GM12878 (cell line): Measurements from ENCODE around the gene EMP2. TPM values are rescaled to one million over a fixed set of nuclear protein-coding genes. Genes with fewer than 3 reads are reported as not detected.

Source experiments
- ATAC-seq: fragments of 200-7000 bp; cut with Tn5 transposase; 3 replicates; pipeline ENCODE4 v1.9.1; 2020; ENCODE audit warnings: mild to moderate bottlenecking, moderate library complexity
- BruUV-seq: library from RNA; stranded (reverse); fragments of 400-500 nt; replicated peaks from 2 replicates; lab custom pipeline; 2021; lab: Mats Ljungman, UMichigan
- CTCF ChIA-PET: fragments of 300-600 bp; sonication (Branson Sonifier 250); formaldehyde crosslinking; extraction: SDS; loops from one replicate; lab custom pipeline; 2021; ENCODE audit warnings: inconsistent platforms; lab: Yijun Ruan, JAX
- POLR2A ChIA-PET: fragments of 350-600 bp; formaldehyde crosslinking; extraction: SDS; loops from one replicate; lab custom pipeline; 2021; ENCODE audit warnings: inconsistent platforms; lab: Charles Lee
- RAD21 ChIA-PET: fragments of 300-600 bp; sonication (Branson Sonifier 250); formaldehyde crosslinking; loops from one replicate; lab custom pipeline; 2023; ENCODE audit warnings: antibody characterized with exemption; ENCODE audit not compliant: unreplicated experiment; lab: Charles Lee
- SMC1A ChIA-PET: fragments of 300-600 bp; sonication (Branson Sonifier 250); formaldehyde crosslinking; loops from one replicate; lab custom pipeline; 2023; ENCODE audit not compliant: unreplicated experiment, uncharacterized antibody; lab: Charles Lee
- DNase-seq: peaks from one replicate; pipeline ENCODE4 v3.0.0-alpha.2; 2011; ENCODE audit warnings: low read depth, low spot score
- FAIRE-seq: peaks from 3 replicates; lab custom pipeline; 2011; peaks lifted over from hg19 to GRCh38; lab: Jason Lieb, UNC
- H2AFZ ChIP-seq: 2 replicates; pipeline ENCODE4 v1.6.0; 2011; ENCODE audit warnings: low read depth, low read length, control low read depth; ENCODE audit not compliant: control insufficient read depth
- H3K27ac ChIP-seq: 2 replicates; pipeline ENCODE4 v1.5.1; 2011; ENCODE audit warnings: control low read depth; ENCODE audit not compliant: control insufficient read depth, insufficient read depth
- H3K27me3 ChIP-seq, 2 experiments: replicated peaks in 1 of 2; 2 replicates each; pipeline versions ENCODE4 v1.6.0 to v1.6.1; 2011; ENCODE audit warnings: low read length in 1 of 2; ENCODE audit not compliant: control insufficient read depth in 2 of 2, insufficient read depth in 2 of 2
- H3K36me3 ChIP-seq, 2 experiments: 2 replicates each; pipeline ENCODE4 v1.5.1; 2011; ENCODE audit warnings: low read length in 1 of 2; ENCODE audit not compliant: control insufficient read depth in 2 of 2, insufficient read depth in 2 of 2
- H3K4me1 ChIP-seq: 2 replicates; pipeline ENCODE4 v1.6.1; 2011; ENCODE audit warnings: mild to moderate bottlenecking, low read length, moderate library complexity, mixed read lengths; ENCODE audit not compliant: control insufficient read depth, insufficient read depth
- H3K4me2 ChIP-seq: 2 replicates; pipeline ENCODE4 v1.6.0; 2011; ENCODE audit warnings: control low read depth; ENCODE audit not compliant: control insufficient read depth, insufficient read depth
- H3K4me3 ChIP-seq: fragments of 200-600 bp; sonication (generic); 2 replicates; pipeline ENCODE4 v1.5.1; 2016
- H3K79me2 ChIP-seq: 2 replicates; pipeline ENCODE4 v1.6.0; 2011; ENCODE audit warnings: low read length; ENCODE audit not compliant: control insufficient read depth, insufficient read depth
- H3K9ac ChIP-seq: 2 replicates; pipeline ENCODE4 v1.8.0; 2011; ENCODE audit warnings: low read length, control low read depth, mixed read lengths; ENCODE audit not compliant: control insufficient read depth, insufficient read depth
- H3K9me3 ChIP-seq: replicated peaks from 3 replicates; pipeline ENCODE4 v1.5.1; 2011; ENCODE audit warnings: mild to moderate bottlenecking, low read length; ENCODE audit not compliant: control insufficient read depth, insufficient read depth
- H4K20me1 ChIP-seq: 2 replicates; pipeline ENCODE4 v1.6.0; 2011; ENCODE audit not compliant: control insufficient read depth, insufficient read depth
- ESRRA ChIP-seq: IDR thresholded peaks from 2 replicates; pipeline ENCODE4 v1.6.1; 2012; ENCODE audit warnings: mild to moderate bottlenecking, low read length, improper control_type of control experiment
- MYC ChIP-seq: IDR thresholded peaks from 2 replicates; pipeline ENCODE4 v1.6.1; 2011; ENCODE audit warnings: mild to moderate bottlenecking, low read length, moderate library complexity, inconsistent platforms; ENCODE audit not compliant: insufficient read depth, insufficient replicate concordance, insufficient read length, severe bottlenecking
- PAX8 ChIP-seq: fragments of 450-650 bp; IDR thresholded peaks from 2 replicates; pipeline ENCODE4 v1.6.1; 2017; ENCODE audit warnings: mild to moderate bottlenecking, moderate library complexity
- ZBED1 ChIP-seq: IDR thresholded peaks from 2 replicates; pipeline ENCODE4 v1.6.1; 2016; ENCODE audit warnings: borderline replicate concordance
- WGBS: methylation state at CpG from one replicate; pipeline ENCODE4 v1.1.6; 2016; ENCODE audit warnings: low lambda C conversion rate; ENCODE audit not compliant: insufficient replicate concordance, insufficient coverage; ENCODE audit errors: missing lambda C conversion rate; 5-methylcytosine and 5-hydroxymethylcytosine counted together
- in situ Hi-C: fragments of 300-500 bp; cut with MboI; formaldehyde crosslinking; loops from 9 replicates; pipeline ENCODE4 v1.14.3; 2018; ENCODE audit warnings: mixed read lengths
- intact Hi-C: fragments of 100-400 bp; cut with micrococcal nuclease; formaldehyde crosslinking; loops from one replicate; pipeline ENCODE4 v1.14.2; 2022; ENCODE audit not compliant: unreplicated experiment
- polyA plus RNA-seq, 11 experiments: library from polyadenylated mRNA; depleted of rRNA in 4 of 11; unstranded in 6 of 11; stranded (reverse) in 5 of 11; fragments of >200 nt; fragmentation: Nextera tagmentation in 4 of 11; fragmentation: Illumina TruSeq in 1 of 11; extraction: Ambion mirVana in 4 of 11; extraction: Trizol in 1 of 11; gene quantifications; 1 replicate in 1 of 11; 2 replicates in 10 of 11; pipeline versions ENCODE4 v1.2.1 to v1.2.3, GENCODE V29; 2011 to 2016; ENCODE audit warnings: inconsistent platforms in 2 of 11, missing spikeins in 2 of 11, low read depth in 1 of 11
- total RNA-seq, 4 experiments: library from RNA; depleted of rRNA in 3 of 4; stranded (reverse); fragments of >200 nt in 3 of 4; fragmentation: Illumina TruSeq in 1 of 4; extraction: Trizol in 1 of 4; gene quantifications; 2 replicates each; pipeline versions ENCODE4 v1.2.1 to v1.2.3, GENCODE V29; 2013 to 2021
- TF ChIP-seq, protein P1 (sequence below): fragments of 450-650 bp; IDR thresholded peaks from 2 replicates; pipeline ENCODE4 v1.6.1; 2017; ENCODE audit warnings: mild to moderate bottlenecking
- TF ChIP-seq, protein P2 (sequence below): IDR thresholded peaks from 2 replicates; pipeline ENCODE4 v1.6.1; 2011; ENCODE audit warnings: low read depth, mild to moderate bottlenecking, low read length, moderate library complexity, borderline replicate concordance; ENCODE audit errors: extremely low read depth

The EMP2 gene
- total and polyA plus RNA-seq, 10 of the 15 experiments (the other 5 are each of a cell fraction or from before 2014, with no cell fraction given), result 0.41 to 10.4 (median 3.8) TPM

DNA sequence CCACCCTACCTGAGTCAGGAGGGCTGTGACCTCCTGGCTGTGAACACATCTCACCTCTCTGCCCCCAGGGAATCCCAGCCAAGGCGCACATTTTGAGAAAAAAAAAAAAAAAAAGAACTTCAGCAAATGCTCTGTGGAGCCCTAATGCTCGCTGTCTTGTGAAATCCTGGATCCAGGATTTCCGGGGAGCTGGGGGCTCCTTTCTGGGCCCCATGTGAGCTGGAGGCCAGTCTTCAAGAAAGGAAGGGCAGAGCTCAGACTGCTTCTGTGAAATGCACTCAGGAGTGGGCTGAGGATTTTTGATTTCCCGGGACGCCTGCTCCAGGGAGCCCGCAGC lies 36.0 kb upstream of the EMP2 start:
- ChIA-PET CTCF (no interaction called here), SMC1A (interaction anchor here (0.6 to 1.9 kb wide), 2 partner anchors 12 to 101 kb away, joined by 3 to 5 read pairs; no protein-coding TSS in a partner anchor), RAD21 (interaction anchor here (0.6 to 0.7 kb wide), 2 partner anchors 46 to 1948 kb away, joined by 3 to 4 read pairs; no protein-coding TSS in a partner anchor), POLR2A (interaction anchor here (0.6 kb wide), 1 partner anchor 10 kb away, joined by 4 read pairs; no protein-coding TSS in a partner anchor)
- peaks cover 0 to 5% of the 10 kb centered on the region in 2 experiments; a peak in 1 of 4 replicates for H3K27me3 ChIP-seq
- H3K4me2 ChIP-seq, result no peak overlapping the region
- no TSS peak for BruUV-seq
- intact Hi-C loops (no loop called here), in situ Hi-C loops (no loop called here)
- FAIRE-seq (no peak), ATAC-seq (no peak), DNase-seq (no peak)
- H3K9me3 ChIP-seq, result no peaks in the 10 kb centered on the region
- H3K36me3 ChIP-seq, result no peaks in the 10 kb centered on the region
- no peaks in the 10 kb centered on the region for H3K79me2 ChIP-seq
- H4K20me1 ChIP-seq, result no peaks in the 10 kb centered on the region
- WGBS, result 40% methylated on average over 6 of the region's 6 CpGs
- no peak overlapping the region for H3K9ac ChIP-seq
- no peak for TF ChIP-seq PAX8
- TF ChIP-seq, protein P1, sequence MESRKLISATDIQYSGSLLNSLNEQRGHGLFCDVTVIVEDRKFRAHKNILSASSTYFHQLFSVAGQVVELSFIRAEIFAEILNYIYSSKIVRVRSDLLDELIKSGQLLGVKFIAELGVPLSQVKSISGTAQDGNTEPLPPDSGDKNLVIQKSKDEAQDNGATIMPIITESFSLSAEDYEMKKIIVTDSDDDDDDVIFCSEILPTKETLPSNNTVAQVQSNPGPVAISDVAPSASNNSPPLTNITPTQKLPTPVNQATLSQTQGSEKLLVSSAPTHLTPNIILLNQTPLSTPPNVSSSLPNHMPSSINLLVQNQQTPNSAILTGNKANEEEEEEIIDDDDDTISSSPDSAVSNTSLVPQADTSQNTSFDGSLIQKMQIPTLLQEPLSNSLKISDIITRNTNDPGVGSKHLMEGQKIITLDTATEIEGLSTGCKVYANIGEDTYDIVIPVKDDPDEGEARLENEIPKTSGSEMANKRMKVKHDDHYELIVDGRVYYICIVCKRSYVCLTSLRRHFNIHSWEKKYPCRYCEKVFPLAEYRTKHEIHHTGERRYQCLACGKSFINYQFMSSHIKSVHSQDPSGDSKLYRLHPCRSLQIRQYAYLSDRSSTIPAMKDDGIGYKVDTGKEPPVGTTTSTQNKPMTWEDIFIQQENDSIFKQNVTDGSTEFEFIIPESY, result no peak
- TF ChIP-seq, protein P2, sequence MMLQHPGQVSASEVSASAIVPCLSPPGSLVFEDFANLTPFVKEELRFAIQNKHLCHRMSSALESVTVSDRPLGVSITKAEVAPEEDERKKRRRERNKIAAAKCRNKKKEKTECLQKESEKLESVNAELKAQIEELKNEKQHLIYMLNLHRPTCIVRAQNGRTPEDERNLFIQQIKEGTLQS, result no peak
- no peak for TF ChIP-seq ESRRA
- TF ChIP-seq MYC, result no peak
- no peak for TF ChIP-seq ZBED1
- H3K27ac ChIP-seq, result no peak overlapping the region
- no peak overlapping the region for H3K4me3 ChIP-seq
- no peak overlapping the region for H2AFZ ChIP-seq
- no peaks in the 10 kb centered on the region; the same call in 1 of the 2 replicates for H3K4me1 ChIP-seq
